Epithelial cell of esophagus (primary cell): ENCODE measurements around the gene CENPP.

Experiments
- DNase-seq: peaks from one replicate; pipeline ENCODE4 v3.0.0; 2010; ENCODE audit warnings: low read depth
- H3K4me3 ChIP-seq: 2 replicates; pipeline ENCODE4 v1.5.1; 2011; ENCODE audit warnings: mild to moderate bottlenecking, low read length, control low read depth
- CTCF ChIP-seq: IDR thresholded peaks from 2 replicates; pipeline ENCODE4 v1.5.1; 2011; ENCODE audit warnings: low read depth, mild to moderate bottlenecking, low read length, control low read depth, inconsistent platforms; ENCODE audit not compliant: insufficient read depth; ENCODE audit errors: missing control alignments

Gene CENPP

GRCh38 chr9:92595930-92596329, 270.2 kb downstream of the CENPP start:
- DNase-seq = no peak
- no peak for TF ChIP-seq CTCF
- H3K4me3 ChIP-seq = no peak overlapping the region

GRCh38 chr9:92598382-92598781, 272.6 kb downstream of the CENPP start:
- no peak overlapping the region for H3K4me3 ChIP-seq
- TF ChIP-seq CTCF = no peak
- DNase-seq = no peak

- no peak for TF ChIP-seq CTCF
- DNase-seq = peak; percentile 80
- H3K4me3 ChIP-seq = no peak overlapping the region
Observed at GRCh38 chr9:92599938-92600461, 274.2 kb downstream of the CENPP start.

- no peak overlapping the region for H3K4me3 ChIP-seq
- no peak for TF ChIP-seq CTCF
- DNase-seq = peak; percentile 40
Observed at GRCh38 chr9:92600462-92601261, 274.9 kb downstream of the CENPP start.

- TF ChIP-seq CTCF = no peak
- DNase-seq = no peak
- no peak overlapping the region for H3K4me3 ChIP-seq
Observed at GRCh38 chr9:92601451-92601850, 275.7 kb downstream of the CENPP start.

- no peak for TF ChIP-seq CTCF
- no peak for DNase-seq
- H3K4me3 ChIP-seq = no peak overlapping the region
Observed at GRCh38 chr9:92602413-92602812, 276.7 kb downstream of the CENPP start.

GRCh38 chr9:92603100-92603499, 277.3 kb downstream of the CENPP start:
- DNase-seq = no peak
- H3K4me3 ChIP-seq = no peak overlapping the region
- no peak for TF ChIP-seq CTCF
